ENCODE measurements around the gene NAA38. TPM values are rescaled to one million over a fixed set of nuclear protein-coding genes. Genes with fewer than 3 reads are reported as not detected.

NAA38 gene
- total and polyA plus RNA-seq, 4 donors = 44.1 to 143 (median 79.4) TPM

DNA sequence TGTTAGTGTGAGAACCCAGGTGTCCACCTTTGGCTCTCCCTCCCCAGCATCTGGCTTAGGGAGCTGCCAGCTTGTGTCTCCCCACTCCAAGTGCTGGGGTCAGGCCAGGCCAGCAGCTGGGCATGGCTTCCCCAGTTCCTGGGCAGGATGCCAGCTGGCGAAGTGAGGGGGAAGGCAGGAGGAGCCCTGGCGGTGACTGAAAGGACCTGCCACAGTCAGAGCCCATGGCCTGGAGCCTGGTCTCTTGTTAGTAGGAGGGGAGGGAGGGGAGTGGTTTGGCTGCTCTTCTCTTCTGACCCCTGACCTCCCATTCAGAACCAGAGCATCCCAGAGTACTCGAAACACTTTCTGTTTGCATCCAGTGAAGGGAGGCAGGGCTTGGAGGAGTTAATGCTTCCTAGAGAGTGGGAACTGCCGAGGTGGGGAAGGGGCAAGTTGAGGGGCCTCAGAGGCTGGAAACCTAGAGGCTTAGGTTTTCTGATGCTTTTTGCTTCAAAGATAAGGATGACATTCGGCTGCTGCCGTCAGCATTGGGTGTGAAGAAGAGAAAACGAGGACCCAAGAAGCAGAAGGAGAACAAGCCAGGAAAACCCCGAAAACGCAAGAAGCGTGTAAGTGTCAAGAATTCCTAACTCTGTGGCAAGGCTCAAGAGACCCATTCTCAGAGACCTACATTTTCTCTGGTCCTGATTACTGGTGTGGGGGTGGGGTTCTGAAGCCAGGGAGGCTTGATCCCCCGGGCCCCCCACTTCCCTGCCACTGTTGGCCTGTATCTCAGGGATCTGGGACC, 32.0 kb upstream of the NAA38 start:
- ATAC-seq (ENCODE audit: low FRiP score) (peak; percentile 76), DNase-seq (peak; percentile 98 to 99)
- peaks cover 0 to 3% of the 10 kb centered on the region in 2 donors for H3K4me1 ChIP-seq (ENCODE audit: control insufficient read depth in 1 of 2, insufficient read depth in 2 of 2, low read length in 2 of 2)
- no peaks in the 10 kb centered on the region for H3K9me3 ChIP-seq (ENCODE audit: control insufficient read depth, low read length)
- H3K36me3 ChIP-seq (ENCODE audit: control insufficient read depth in 1 of 2, insufficient read depth in 2 of 2, low read length in 1 of 2) = peaks cover 0 to 1% of the 10 kb centered on the region in 2 donors
- intact Hi-C loops (cut with DNase I) = loop anchor here in 1 of 2 donors (1.0 kb wide), 1 partner anchor 43 kb away; the partner anchor contains the start of gene CNTROB
- WGBS, 2 donors = 37 to 38% methylated on average over 11 of the region's 11 CpGs
- no peaks in the 10 kb centered on the region for H3K27me3 ChIP-seq (ENCODE audit: control insufficient read depth in 1 of 2, insufficient read depth in 2 of 2, low read length in 1 of 2)
- H3K27ac ChIP-seq (ENCODE audit: low read depth in 1 of 2, low read length in 2 of 2) = peak overlapping the region in 1 of 2 donors; percentile 78
- no peak overlapping the region for H3K4me3 ChIP-seq (ENCODE audit: low read length in 2 of 2)

DNA sequence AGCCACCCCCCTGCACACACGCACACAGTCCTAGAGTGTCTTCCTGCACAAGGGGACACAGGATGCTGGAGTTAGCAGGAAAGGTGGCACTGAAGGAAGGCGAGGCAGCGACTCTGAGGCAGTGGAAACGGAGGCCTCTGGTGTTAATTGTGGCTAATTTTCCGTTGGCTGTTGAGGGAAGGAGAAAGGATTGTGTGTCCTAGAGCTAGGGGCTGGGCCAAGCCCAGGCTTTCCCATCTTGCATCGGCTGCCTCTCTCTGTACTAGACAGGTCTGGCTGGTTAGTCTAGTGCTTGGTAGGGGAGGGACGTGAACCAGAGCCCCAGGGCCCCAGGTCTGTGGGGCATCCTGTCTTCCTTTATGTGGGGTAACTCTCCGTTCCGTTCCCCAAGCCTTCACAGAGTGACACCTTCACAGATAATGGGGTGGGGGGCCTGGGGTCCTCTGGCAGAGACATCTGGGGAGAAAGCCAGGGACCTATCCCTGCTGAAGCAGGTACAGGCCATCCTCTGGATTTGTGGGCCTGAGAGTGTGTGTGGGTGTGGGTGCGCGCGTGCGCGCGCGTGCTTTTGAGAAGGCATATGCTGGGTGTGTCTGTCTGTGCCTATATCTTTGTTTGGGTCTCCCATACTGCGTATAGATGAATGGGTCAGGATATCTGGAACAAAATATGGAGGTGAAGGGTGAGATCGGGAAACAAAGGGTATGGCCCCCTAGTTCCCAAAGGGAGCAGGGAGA, 31.0 kb upstream of the NAA38 start, which contains the start of gene CHD3:
TSS of gene CHD3 (plus strand) at position 606 of the 737 bp plus-strand sequence. CDS start 212 bp downstream, outside the sequence.
- Histone ChIP-seq H3K27me3 (ENCODE audit: control insufficient read depth in 1 of 2, insufficient read depth in 2 of 2, low read length in 1 of 2) (no peaks in the 10 kb centered on the region), H3K4me3 (ENCODE audit: low read length in 2 of 2) (peak within 1 kb of the TSS in 1 of 2 donors; percentile 8), H3K27ac (ENCODE audit: low read depth in 1 of 2, low read length in 2 of 2) (peak within 1 kb of the TSS in 1 of 2 donors; percentile 78), H3K9me3 (ENCODE audit: control insufficient read depth, low read length) (no peaks in the 10 kb centered on the region), H3K36me3 (ENCODE audit: control insufficient read depth in 1 of 2, insufficient read depth in 2 of 2, low read length in 1 of 2) (no peaks in the 10 kb centered on the region), H3K4me1 (ENCODE audit: control insufficient read depth in 1 of 2, insufficient read depth in 2 of 2, low read length in 2 of 2) (peaks cover 0 to 3% of the 10 kb centered on the region in 2 donors)
- WGBS, 2 donors = 44 to 45% methylated on average over 18 of the region's 18 CpGs
- ATAC-seq (ENCODE audit: low FRiP score) = peak; percentile 9
- no peak for DNase-seq
- intact Hi-C loops (cut with DNase I) = no loop called here

GRCh38 chr17:7887482-7888183, 30.3 kb upstream of the NAA38 start:
- intact Hi-C loops (cut with DNase I) = no loop called here
- Histone ChIP-seq H3K27me3 (ENCODE audit: control insufficient read depth in 1 of 2, insufficient read depth in 2 of 2, low read length in 1 of 2) (no peaks in the 10 kb centered on the region), H3K9me3 (ENCODE audit: control insufficient read depth, low read length) (no peaks in the 10 kb centered on the region), H3K36me3 (ENCODE audit: control insufficient read depth in 1 of 2, insufficient read depth in 2 of 2, low read length in 1 of 2) (no peaks in the 10 kb centered on the region), H3K27ac (ENCODE audit: low read depth in 1 of 2, low read length in 2 of 2) (peak overlapping the region in 1 of 2 donors; percentile 78), H3K4me3 (ENCODE audit: low read length in 2 of 2) (peak overlapping the region; percentile 0 to 8), H3K4me1 (ENCODE audit: control insufficient read depth in 1 of 2, insufficient read depth in 2 of 2, low read length in 2 of 2) (peaks cover 0 to 3% of the 10 kb centered on the region in 2 donors)
- ATAC-seq (ENCODE audit: low FRiP score) (peak; percentile 93), DNase-seq (peak; percentile 95 to 96)
- 0% methylated on average over 28 to 35 of the region's 35 CpGs for WGBS, 2 donors

DNA sequence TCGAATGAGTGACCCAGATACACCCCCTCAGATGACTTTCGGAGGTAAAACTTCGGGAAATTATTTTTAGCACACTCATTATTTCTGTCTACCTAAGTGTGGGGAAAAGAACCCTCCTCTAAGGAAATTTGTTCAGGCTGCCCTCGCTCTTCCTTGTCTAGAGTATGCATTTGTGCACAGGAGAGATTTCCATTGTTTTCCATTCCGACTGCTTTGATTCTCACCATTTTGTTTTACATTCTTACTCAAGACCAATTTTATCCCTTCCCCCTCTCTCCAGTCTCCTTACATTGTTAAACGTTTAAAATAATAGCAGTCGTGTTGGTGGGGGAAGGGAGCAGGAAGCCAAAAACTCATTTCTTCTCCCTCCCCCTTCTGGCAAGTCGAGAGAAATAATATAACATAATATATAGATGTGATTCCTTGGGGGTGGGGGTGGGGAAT, 29.7 kb upstream of the NAA38 start:
- intact Hi-C loops (cut with DNase I) = no loop called here
- peak overlapping the region in 1 of 2 donors; percentile 72 for H3K27ac ChIP-seq (ENCODE audit: low read depth in 1 of 2, low read length in 2 of 2)
- WGBS, 2 donors = 1 to 2% methylated on average over 8 of the region's 8 CpGs

GRCh38 chr17:7886227-7887037, 29.1 kb upstream of the NAA38 start:
- intact Hi-C loops (cut with DNase I) = no loop called here
- Histone ChIP-seq H3K36me3 (ENCODE audit: control insufficient read depth in 1 of 2, insufficient read depth in 2 of 2, low read length in 1 of 2) (no peaks in the 10 kb centered on the region), H3K9me3 (ENCODE audit: control insufficient read depth, low read length) (no peaks in the 10 kb centered on the region), H3K4me3 (ENCODE audit: low read length in 2 of 2) (peak overlapping the region; percentile 28 to 37), H3K27me3 (ENCODE audit: control insufficient read depth in 1 of 2, insufficient read depth in 2 of 2, low read length in 1 of 2) (no peaks in the 10 kb centered on the region), H3K27ac (ENCODE audit: low read depth in 1 of 2, low read length in 2 of 2) (peak overlapping the region in 1 of 2 donors; percentile 72), H3K4me1 (ENCODE audit: control insufficient read depth in 1 of 2, insufficient read depth in 2 of 2, low read length in 2 of 2) (peaks cover 0 to 3% of the 10 kb centered on the region in 2 donors)
- DNase-seq = peak in 1 of 2 donors; percentile 61
- 1 to 2% methylated on average over 29 to 30 of the region's 30 CpGs for WGBS, 2 donors
- ATAC-seq (ENCODE audit: low FRiP score) = no peak

More for the DNA sequence above, 29.7 kb upstream of the NAA38 start:
- H3K9me3 ChIP-seq (ENCODE audit: control insufficient read depth, low read length) = no peaks in the 10 kb centered on the region
- H3K27me3 ChIP-seq (ENCODE audit: control insufficient read depth in 1 of 2, insufficient read depth in 2 of 2, low read length in 1 of 2) = no peaks in the 10 kb centered on the region
- DNase-seq (no peak), ATAC-seq (ENCODE audit: low FRiP score) (no peak)
- H3K36me3 ChIP-seq (ENCODE audit: control insufficient read depth in 1 of 2, insufficient read depth in 2 of 2, low read length in 1 of 2) = no peaks in the 10 kb centered on the region
- peaks cover 0 to 3% of the 10 kb centered on the region in 2 donors for H3K4me1 ChIP-seq (ENCODE audit: control insufficient read depth in 1 of 2, insufficient read depth in 2 of 2, low read length in 2 of 2)
- peak overlapping the region in 1 of 2 donors; percentile 0 for H3K4me3 ChIP-seq (ENCODE audit: low read length in 2 of 2)

- ATAC-seq (ENCODE audit: low FRiP score) (peak; percentile 29), DNase-seq (peak; percentile 67 to 80)
- WGBS, 2 donors = 0% methylated on average over 40 to 64 of the region's 64 CpGs
- Histone ChIP-seq H3K4me1 (ENCODE audit: control insufficient read depth in 1 of 2, insufficient read depth in 2 of 2, low read length in 2 of 2) (peaks cover 0 to 3% of the 10 kb centered on the region in 2 donors), H3K27ac (ENCODE audit: low read depth in 1 of 2, low read length in 2 of 2) (peak overlapping the region in 1 of 2 donors; percentile 72), H3K36me3 (ENCODE audit: control insufficient read depth in 1 of 2, insufficient read depth in 2 of 2, low read length in 1 of 2) (peaks cover 0 to 2% of the 10 kb centered on the region in 2 donors), H3K4me3 (ENCODE audit: low read length in 2 of 2) (peak overlapping the region; percentile 37 to 91), H3K27me3 (ENCODE audit: control insufficient read depth in 1 of 2, insufficient read depth in 2 of 2, low read length in 1 of 2) (no peaks in the 10 kb centered on the region), H3K9me3 (ENCODE audit: control insufficient read depth, low read length) (no peaks in the 10 kb centered on the region)
- intact Hi-C loops (cut with DNase I) = no loop called here
Measured at GRCh38 chr17:7885367-7886226, 28.2 kb upstream of the NAA38 start.

DNA sequence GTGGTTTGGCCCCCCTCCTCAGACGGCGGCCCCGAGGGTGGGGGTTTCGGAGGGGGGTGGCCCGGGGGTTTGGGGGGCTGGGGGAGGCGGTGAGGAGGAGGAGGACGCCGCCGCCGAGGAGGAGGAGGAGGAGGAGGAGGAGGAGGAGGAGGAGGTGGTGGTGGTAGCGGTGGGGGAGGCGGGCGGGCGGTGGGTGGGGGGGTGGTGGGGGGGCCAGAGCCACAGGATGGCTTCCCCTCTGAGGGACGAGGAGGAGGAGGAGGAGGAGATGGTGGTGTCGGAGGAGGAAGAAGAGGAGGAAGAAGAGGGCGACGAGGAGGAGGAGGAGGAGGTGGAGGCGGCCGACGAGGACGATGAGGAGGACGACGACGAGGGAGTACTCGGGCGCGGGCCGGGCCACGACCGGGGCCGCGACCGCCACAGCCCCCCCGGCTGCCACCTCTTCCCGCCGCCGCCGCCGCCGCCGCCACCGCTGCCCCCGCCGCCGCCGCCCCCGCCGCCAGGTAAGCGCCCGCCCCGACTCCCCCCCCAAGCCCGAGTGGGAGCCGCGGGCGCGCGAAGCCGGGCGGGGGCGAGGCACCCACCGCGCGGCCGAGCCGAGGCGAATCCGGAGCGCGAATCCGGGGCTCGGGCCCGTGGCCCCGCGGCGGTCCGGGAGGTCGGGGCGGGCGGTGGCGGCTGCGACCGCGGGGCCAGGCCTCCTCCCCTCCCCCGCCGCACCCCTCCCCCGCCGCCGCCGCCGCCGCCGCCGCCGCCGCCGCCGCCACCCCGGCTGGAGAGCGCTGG, 27.4 kb upstream of the NAA38 start:
- H3K27ac ChIP-seq (ENCODE audit: low read depth in 1 of 2, low read length in 2 of 2) = peak overlapping the region in 1 of 2 donors; percentile 61
- H3K4me1 ChIP-seq (ENCODE audit: control insufficient read depth in 1 of 2, insufficient read depth in 2 of 2, low read length in 2 of 2) = peaks cover 0 to 3% of the 10 kb centered on the region in 2 donors
- H3K27me3 ChIP-seq (ENCODE audit: control insufficient read depth in 1 of 2, insufficient read depth in 2 of 2, low read length in 1 of 2) = no peaks in the 10 kb centered on the region
- H3K9me3 ChIP-seq (ENCODE audit: control insufficient read depth, low read length) = no peaks in the 10 kb centered on the region
- DNase-seq = no peak
- WGBS, 2 donors = 0 to 2% methylated on average over 22 to 93 of the region's 100 CpGs
- ATAC-seq (ENCODE audit: low FRiP score) = no peak
- peak overlapping the region; percentile 37 to 91 for H3K4me3 ChIP-seq (ENCODE audit: low read length in 2 of 2)
- peaks cover 0 to 4% of the 10 kb centered on the region in 2 donors for H3K36me3 ChIP-seq (ENCODE audit: control insufficient read depth in 1 of 2, insufficient read depth in 2 of 2, low read length in 1 of 2)
- intact Hi-C loops (cut with DNase I) = no loop called here
